Measurements from ENCODE around the gene ACER1. TPM values are rescaled to one million over a fixed set of nuclear protein-coding genes. Genes with fewer than 3 reads are reported as not detected.
"Not testable (repeated sequence)": the region's sequence is repeated elsewhere in the genome, so short reads cannot be mapped to it uniquely, and the experiment has no call there.

The ACER1 gene
- total RNA-seq, 1 experiment from 2014 or later = not detected

DNA sequence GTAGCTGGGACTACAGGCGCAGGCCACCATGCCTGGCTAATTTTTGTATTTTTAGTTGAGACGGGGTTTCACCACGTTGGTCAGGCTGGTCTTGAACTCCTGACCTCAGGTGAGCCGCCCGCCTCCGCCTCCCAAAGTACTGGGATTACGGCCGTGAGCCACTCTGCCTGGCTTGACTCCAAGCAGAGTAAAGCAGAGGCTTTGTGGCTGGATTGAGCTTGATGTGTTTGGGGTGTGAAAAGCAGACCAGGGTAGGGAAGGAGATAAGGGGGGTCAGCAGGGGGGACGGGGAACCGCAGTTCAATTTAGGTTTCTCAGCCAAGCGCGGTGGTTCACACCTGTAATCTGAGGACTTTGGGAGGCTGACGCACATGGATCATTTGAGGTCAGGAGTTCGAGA, 23.8 kb upstream of the ACER1 start:
- no peak for DNase-seq (ENCODE audit: low read depth)

GRCh38 chr19:6355321-6356040, 22.1 kb upstream of the ACER1 start:
- DNase-seq (ENCODE audit: low read depth) = not testable (repeated sequence)

DNA sequence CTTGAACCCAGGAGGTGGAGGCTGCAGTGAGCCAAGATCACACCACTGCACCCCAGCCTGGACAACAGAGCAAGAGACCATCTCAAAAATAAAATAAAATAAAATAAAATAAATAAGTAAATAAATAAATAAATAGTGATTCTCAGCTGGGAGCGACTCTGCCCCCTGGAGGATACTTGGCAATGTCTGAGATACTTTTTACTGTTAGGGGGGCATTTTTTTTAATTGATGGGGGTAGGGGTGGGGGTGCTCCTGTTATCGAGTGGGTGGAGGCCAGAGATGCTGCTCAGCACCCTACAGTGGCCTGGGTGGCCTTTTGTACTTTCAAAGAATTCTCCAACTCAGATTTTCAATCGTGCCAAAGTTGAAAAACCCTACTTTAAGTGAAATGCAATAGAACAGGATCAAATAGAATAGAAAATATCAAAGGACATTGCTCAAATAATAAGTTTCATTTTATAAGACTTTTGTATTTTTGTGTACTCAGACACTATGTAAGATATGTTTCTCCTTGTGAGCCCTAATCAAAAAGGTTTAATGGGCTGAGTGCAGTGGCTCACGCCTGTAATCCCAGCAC, 20.8 kb upstream of the ACER1 start:
- DNase-seq (ENCODE audit: low read depth) = no peak

GRCh38 chr19:6352381-6353165, 19.2 kb upstream of the ACER1 start:
- DNase-seq (ENCODE audit: low read depth) = no peak

GRCh38 chr19:6350688-6351087, 17.3 kb upstream of the ACER1 start:
- no peak for DNase-seq (ENCODE audit: low read depth)

DNA sequence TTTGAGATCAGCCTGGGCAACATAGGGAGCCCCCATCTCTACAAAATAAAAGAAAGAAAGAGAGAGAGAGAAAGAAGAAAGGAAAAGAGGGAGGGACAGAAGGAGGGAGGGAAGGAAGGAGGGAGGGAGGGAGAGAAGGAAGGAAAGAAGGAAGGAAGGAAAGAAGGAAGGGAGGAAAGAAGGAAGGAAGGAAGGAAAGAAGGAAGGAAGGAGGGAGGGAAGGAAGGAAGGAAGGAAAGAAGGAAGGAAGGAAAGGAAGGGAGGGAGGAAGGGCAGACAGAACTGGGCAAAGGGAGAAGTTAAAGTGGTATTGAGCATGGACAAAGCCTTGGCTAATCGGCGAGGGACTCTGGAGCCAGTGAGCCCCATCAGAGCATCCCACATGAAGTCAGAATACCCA, 15.9 kb upstream of the ACER1 start:
- DNase-seq (ENCODE audit: low read depth) = not testable (repeated sequence)

DNA sequence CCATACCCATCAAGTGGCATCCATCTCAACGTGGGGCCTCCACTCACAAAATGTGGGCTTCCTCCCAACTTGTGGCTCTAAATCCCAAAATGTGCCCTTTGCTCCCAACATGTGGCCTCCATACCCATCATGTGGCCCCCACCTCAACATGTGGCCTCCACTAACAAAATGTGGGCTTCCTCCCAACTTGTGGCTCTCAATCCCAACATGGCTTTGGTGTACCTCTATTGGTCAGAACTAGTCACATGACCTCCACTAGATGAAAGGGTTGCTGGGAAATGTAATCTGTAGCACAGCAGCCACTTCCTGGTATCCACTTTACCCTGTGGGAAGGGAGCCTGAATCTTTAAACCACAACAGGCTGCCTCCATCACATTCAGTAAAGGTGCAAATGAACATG, 10.1 kb upstream of the ACER1 start:
- no peak for DNase-seq (ENCODE audit: low read depth)

GRCh38 chr19:6340493-6341201, 7.2 kb upstream of the ACER1 start:
- DNase-seq (ENCODE audit: low read depth) = no peak

GRCh38 chr19:6334490-6335285, 1.3 kb upstream of the ACER1 start:
- no peak for DNase-seq (ENCODE audit: low read depth)

- no peak for DNase-seq (ENCODE audit: low read depth)
Observed at GRCh38 chr19:6326815-6327214, 6.6 kb downstream of the ACER1 start.

DNA sequence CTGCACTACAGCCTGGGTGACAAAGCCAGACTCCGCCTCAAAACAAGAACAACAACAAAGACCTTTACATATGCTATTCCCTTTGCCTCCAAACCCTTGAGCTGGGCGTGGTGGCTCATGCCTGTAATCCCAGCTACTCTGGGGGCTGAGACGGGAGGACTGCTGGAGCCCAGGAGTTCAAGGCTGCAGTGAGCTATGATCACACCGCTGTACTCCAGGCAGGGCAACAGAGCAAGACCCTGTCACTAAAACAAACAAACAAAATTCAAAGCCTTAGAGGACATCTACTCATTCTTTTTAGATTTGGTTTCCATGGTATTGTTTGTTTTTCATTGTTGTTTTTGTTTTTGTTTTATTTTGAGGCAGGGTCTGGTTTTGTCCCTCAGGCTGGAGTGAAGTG, 7.8 kb downstream of the ACER1 start:
- DNase-seq (ENCODE audit: low read depth) = no peak

GRCh38 chr19:6324757-6325156, 8.7 kb downstream of the ACER1 start:
- no peak for DNase-seq (ENCODE audit: low read depth)

DNA sequence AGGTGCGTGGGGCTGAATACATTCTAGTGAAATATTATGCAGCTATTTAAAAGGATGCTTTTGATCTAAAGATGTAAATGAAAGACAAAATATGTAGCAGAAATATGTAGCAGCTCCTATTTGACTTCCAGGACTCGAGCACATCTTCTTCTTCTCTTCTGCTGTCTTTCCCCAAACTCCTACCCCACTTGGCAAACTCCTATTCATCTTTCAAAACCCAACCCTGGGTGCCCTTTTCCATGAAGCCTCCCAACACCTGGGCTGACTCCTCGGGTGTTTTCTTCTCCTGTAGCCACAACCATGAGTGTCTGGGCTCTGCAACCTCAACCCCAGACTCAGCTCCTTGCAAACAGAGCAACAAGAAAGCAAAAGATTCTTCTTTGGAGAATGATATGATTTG, 11.1 kb downstream of the ACER1 start:
- DNase-seq (ENCODE audit: low read depth) = no peak

DNA sequence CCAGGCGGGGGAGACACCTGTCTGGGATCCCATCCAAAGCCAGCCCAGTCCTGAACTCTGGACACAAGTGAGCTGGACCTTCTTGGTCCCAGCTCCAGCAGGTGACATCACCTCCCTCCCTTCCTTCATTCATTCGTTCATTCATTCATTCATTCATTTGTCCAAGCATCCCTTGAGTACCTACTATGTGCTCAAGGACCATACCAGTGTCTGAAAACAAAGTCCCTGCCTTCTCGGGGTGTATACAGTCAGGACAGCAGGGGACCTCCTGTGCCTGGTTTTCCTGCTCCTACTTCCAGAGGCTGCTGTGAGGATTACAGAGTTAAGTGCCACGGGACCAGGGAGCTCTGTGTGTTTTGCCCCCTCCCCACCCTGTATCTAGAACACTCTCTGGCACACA, 14.0 kb downstream of the ACER1 start:
- no peak for DNase-seq (ENCODE audit: low read depth)

DNA sequence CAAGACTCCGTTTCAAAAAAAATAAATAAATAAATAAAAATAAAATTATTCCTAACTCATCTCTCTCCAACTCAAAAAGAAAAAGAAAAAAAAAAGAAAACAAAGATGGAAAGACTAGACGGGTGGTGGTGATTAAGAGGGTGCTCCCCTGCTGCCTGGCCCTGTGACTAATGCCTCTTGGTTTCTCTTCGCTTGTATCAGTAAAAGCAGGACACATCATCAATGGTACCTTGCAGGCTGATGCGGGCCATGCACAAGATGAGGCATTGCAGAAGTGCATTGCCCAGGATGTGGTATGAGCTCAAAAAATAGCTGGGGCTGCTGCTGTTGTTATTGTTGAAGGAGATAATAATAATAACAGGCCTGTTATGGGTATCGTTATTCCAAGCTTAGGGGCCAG, 14.6 kb downstream of the ACER1 start:
- peak; percentile 56 for DNase-seq (ENCODE audit: low read depth)

GRCh38 chr19:6315646-6316045, 17.8 kb downstream of the ACER1 start:
- not testable (repeated sequence) for DNase-seq (ENCODE audit: low read depth)

- no peak for DNase-seq (ENCODE audit: low read depth)
Observed at GRCh38 chr19:6313398-6313969, 19.9 kb downstream of the ACER1 start.

DNA sequence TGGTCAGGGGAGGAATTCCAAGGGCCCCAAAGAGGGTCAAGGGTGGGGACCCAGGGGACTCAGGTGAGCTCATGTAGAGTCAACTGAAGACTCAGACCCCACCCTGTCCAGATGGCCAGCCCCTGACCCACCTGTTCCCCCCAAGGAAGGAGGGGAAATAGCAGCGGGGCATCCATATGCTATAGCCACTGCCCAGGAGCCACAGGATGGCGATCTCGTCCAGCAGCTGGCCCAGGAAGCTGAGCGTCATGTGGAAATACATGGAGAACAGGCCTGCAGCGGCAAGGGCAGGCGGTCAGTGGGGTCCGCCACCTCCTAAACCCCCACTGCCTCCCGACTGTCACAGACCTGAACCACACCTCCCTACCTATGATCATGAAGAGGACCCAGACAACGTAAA, 21.4 kb downstream of the ACER1 start:
- no peak for DNase-seq (ENCODE audit: low read depth)

- DNase-seq (ENCODE audit: low read depth) = no peak
Observed at GRCh38 chr19:6298413-6298812, 35.0 kb downstream of the ACER1 start.

DNA sequence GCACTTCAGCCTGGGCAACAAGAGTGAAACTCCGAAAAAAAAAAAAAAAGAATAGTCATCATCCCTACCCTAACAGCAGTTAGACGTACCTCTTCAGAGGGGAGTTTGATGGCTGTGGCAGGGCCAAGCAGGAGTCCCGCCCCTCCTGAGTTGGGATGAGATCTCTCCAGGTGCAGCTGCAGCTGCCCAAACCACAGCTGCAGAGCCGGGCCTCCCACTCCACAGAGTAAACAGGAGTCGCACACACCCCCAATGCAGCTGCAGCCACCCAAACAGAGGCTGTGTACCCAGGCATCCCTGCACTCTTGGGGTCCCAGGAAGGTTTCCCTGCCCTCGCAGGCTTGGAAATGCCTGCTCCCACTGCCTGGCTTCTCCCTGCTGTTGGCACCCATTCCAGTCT, 36.2 kb downstream of the ACER1 start:
- no peak for DNase-seq (ENCODE audit: low read depth)

- DNase-seq (ENCODE audit: low read depth) = no peak
Observed at GRCh38 chr19:6292006-6292405, 41.4 kb downstream of the ACER1 start.
